HG02884 (cell line): ENCODE data around the gene MIA3.
"Not testable (repeated sequence)": the region's sequence is repeated elsewhere in the genome, so short reads cannot be mapped to it uniquely, and the experiment has no call there.

ENCODE experiments used
- ATAC-seq: cut with Tn5 transposase; IDR thresholded peaks from one replicate; pipeline ENCODE4 v1.9.1; 2021; ENCODE audit warnings: mild to moderate bottlenecking, moderate library complexity; ENCODE audit not compliant: unreplicated experiment

MIA3 gene

DNA sequence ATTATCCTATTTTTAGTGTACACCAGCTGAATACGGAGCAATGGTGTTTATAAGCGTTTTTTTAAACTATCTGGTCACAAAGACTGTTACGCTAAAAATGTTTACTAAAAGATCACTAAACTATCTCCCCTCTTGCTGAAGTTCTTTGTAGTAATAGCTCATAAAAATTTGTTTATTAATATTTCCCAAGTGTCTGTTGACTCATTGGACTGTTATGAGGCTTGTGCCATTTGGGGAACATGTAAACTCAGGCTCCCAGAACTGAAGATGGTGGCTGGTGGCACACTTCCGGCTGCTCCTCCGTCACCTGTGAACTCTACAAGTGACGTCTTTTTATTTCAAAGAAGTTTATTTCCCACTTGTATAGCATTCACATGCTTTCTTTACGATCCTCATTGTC, 48.1 kb downstream of the MIA3 start:
- no peak for ATAC-seq

DNA sequence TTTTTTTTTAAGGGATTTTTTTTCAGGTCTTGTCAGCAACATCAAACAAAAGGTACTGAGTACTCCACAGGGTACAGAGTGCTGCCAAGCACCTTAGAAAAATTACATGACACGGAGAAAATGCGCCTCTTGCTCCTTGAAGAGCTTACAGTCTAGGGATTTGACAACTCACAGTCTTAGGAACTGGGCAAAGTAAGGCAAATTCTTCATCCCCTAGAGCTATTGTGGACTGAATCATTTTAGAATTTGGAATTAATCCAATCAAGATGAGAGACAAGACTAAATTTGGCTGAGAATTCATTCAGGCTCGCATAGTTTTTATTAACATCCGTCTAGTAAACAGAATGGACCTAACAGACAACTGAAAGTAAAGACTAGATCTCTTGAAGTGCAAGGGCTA, 50.3 kb downstream of the MIA3 start:
- not testable (repeated sequence) for ATAC-seq

- ATAC-seq, result not testable (repeated sequence)
Measured at GRCh38 chr1:222669107-222669506, 51.2 kb downstream of the MIA3 start.

DNA sequence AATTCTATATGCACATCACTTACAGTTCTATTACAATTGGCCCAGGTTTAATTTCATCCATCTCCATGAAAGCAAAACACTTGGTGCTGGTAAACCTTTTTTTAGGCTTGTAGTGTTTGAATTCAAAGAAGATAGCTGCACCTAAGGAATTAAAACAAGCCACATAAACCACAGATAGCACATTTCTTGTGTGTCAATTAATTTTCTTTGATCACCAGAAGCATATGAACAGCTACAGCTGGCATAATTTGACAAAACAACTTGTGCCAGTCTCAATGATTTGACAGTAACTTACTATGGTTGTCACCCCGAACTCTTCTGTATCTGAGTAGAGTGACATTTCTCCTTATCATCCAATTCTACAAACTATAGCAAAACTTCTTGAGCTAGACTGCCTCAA, 52.2 kb downstream of the MIA3 start:
- no peak for ATAC-seq

GRCh38 chr1:222680080-222680479, 62.2 kb downstream of the MIA3 start:
- ATAC-seq, result no peak

DNA sequence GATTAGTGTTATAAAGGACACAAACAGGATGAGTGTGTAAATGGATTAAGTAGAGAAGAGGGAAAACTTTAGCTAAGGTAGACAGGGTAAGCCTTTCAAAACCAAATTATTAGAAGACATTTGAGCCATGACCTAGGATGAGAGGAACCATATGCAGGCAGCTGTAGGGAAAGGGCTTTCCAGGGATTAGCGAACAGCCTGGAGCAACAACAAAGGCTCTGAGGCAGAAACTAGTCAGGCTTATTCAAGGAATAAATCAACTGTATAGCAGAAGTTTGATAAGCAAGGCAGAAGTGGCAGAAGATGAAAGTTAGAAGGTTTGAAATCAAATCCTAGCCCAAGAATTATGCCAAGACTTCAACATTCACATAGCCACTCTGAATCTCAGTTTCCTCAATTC, 73.1 kb downstream of the MIA3 start:
- no peak for ATAC-seq

- ATAC-seq, result no peak
Measured at GRCh38 chr1:222694927-222695326, 77.0 kb downstream of the MIA3 start.

DNA sequence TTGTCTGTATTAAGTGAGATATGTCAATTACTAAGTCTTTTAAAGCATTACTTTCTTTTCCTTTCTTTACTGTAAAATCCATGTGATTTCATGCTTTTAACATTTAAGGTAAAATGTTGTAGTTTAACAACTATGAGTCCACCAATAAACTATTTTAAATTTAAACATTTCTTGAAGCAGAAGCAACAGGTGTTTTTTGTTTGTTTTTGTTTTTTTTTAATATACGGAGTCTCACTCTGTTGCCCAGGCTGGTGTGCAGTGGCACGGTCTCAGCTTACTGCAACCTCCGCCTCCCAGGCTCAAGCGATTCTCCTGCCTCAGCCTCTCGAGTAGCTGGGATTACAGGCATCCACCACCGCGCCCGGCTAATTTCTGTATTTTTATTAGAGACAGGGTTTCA, 78.8 kb downstream of the MIA3 start:
- ATAC-seq, result no peak

GRCh38 chr1:222697203-222697602, 79.3 kb downstream of the MIA3 start:
- no peak for ATAC-seq

DNA sequence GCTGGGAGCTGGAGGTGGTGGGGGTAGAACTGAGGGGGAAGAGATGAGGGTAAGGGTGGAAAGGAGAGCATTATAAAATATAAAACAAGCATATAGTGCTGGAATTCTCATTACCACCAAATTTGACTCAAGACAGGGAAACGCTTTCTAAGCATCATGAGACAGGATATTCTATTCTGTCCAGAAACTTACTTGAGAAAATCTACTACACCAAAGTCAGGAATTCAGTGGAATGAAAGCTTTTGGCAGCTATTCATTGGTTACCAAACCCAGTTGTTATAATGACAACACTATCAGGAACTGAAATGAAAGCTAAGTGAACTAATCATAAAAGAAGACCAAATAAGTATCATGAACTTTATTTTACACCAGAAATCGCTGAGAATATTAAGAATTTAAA, 79.9 kb downstream of the MIA3 start:
- ATAC-seq, result no peak

DNA sequence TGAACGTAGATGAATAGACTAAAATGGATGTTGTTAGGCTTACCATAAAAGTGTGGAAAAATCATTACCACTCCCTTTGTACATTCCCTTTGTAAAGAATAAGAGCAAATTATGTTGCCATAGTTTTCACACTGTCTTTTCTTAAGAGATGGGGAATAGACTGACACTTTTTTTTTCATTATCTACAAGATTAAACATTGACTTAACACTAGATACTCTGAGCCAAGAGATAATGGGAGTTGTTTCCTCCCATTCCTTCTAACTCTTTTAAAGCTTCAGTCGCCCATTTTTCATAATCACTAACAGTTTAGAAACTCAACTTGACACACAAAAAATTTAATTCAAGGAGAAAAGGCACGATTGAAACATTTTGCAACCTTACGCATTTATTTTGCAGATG, 84.3 kb downstream of the MIA3 start:
- ATAC-seq, result no peak

- no peak for ATAC-seq
Measured at GRCh38 chr1:222704260-222704659, 86.4 kb downstream of the MIA3 start.

DNA sequence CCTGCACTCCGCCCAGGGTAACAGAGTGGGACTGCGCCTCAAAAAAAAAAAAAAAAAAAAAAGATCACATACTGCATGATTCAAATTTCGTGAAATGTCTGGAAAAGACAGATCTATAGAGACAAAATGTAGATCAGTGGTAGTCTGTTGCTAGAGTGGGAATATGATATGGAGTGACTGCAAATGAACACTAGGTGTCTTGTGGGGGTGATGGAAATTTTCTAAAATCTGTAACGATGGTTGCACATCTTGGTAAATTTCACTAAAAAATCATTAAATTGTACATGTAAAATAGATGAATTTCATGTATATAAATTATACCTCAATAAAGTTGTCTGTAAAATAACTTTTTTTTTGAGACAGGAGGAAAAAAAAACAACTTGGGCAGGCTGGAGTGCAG, 88.9 kb downstream of the MIA3 start:
- ATAC-seq, result no peak

GRCh38 chr1:222709700-222710153, 91.8 kb downstream of the MIA3 start:
- ATAC-seq, result no peak

GRCh38 chr1:222711319-222712252, 93.7 kb downstream of the MIA3 start:
- ATAC-seq, result peak; percentile 32

GRCh38 chr1:222712253-222713090, 94.6 kb downstream of the MIA3 start, which contains the start of the genes AIDA and BROX:
TSS of gene AIDA (minus strand) at chr1:222712491. CDS start at chr1:222712317, 174 bp downstream.
TSS of gene BROX (plus strand) at chr1:222712564. CDS start at chr1:222715700, 3,136 bp downstream.
- peak; percentile 72 for ATAC-seq

DNA sequence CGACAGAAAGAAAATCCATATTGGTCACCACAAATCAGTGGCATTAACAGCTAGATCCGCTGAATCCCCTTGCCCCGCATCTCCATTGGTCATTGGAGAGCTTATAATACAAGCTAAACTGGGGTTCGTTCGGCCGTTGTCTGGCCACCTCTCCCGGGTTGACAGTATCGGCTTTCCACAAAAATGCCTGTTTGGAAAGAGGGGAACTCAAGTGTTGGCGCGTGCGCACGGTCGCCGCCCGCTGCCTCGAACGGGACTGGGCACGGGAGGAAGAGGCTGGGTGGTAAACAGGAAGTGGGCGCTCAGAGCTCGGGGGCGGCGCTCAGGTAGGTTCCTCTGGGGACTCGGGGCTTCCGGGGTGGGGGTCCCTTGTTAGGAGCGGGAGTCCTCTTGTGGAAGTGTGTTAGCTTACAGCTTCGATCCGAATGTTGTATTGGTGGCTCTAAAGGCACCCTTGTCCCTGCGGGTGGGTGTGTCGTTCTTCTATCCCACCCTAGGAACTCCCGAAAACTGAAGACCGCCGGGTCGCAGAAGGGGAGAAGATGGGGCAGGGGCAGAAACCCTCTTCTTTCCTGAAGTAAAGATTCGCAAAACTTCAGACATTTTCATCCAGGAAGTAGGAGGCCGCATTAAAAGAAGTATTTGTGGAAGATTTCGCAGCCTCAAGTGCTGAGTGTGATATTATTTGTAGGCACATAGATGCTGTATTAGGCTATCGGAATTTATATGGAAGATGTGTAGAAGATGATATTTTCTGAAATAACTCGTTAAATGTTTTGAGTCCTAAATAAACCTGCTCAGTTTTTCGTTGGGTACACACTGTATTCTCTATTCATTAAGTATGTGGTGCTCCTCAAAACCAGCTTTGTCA, 95.4 kb downstream of the MIA3 start:
- ATAC-seq, result peak; percentile 49

DNA sequence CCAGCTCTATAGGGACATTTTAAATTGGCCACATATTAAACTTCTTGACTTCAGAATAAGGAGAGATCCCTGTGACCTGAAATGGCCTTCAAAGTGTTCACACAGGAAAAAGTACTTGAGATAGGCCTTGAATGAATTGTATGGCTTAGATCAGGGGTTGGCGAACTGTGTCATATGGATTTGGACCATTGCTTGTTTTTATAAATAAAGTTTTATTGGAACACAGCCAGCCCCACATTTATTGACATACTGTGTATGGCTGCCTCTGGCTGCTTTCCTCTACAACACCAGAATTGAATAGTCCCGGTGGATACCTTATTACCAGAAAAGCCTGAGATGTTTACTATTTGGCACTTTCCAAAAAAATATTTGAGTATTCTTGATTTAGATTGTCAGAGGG, 98.5 kb downstream of the MIA3 start:
- ATAC-seq, result no peak
